ENCODE measurements around the gene YIF1B.

YIF1B gene

DNA sequence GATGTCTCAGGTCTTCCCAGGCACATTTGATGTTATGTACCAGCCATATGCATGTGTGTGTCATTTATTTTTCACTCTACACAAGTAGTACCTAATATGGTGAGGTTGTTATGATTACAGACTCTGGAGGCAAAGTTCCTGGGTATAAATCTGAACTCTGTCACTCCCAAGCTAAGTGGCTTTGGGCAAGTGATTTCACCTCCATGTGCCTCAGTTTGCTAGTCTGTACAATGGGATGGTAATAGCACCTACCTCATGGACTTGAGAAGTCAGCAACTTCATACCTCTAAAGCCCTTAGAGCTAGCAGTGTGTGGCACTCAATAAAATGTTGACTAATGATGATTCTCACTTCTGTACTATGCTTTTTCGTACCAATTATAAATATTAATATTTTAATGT, 16.0 kb upstream of the YIF1B start:
- no peak overlapping the region for H3K4me3 ChIP-seq (replicated peaks; ENCODE audit: low read depth, low read length)
- no peak for DNase-seq (ENCODE audit: extremely low read depth, low read depth)
- TF ChIP-seq, protein P1, sequence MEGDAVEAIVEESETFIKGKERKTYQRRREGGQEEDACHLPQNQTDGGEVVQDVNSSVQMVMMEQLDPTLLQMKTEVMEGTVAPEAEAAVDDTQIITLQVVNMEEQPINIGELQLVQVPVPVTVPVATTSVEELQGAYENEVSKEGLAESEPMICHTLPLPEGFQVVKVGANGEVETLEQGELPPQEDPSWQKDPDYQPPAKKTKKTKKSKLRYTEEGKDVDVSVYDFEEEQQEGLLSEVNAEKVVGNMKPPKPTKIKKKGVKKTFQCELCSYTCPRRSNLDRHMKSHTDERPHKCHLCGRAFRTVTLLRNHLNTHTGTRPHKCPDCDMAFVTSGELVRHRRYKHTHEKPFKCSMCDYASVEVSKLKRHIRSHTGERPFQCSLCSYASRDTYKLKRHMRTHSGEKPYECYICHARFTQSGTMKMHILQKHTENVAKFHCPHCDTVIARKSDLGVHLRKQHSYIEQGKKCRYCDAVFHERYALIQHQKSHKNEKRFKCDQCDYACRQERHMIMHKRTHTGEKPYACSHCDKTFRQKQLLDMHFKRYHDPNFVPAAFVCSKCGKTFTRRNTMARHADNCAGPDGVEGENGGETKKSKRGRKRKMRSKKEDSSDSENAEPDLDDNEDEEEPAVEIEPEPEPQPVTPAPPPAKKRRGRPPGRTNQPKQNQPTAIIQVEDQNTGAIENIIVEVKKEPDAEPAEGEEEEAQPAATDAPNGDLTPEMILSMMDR (IDR thresholded peaks at IDR 0.05; ENCODE audit: low read depth, low read length, missing control alignments), result no peak

- H3K4me3 ChIP-seq (replicated peaks; ENCODE audit: low read depth, low read length), result no peak overlapping the region
- no peak for DNase-seq (ENCODE audit: extremely low read depth, low read depth)
- TF ChIP-seq, protein P1 (IDR thresholded peaks at IDR 0.05; ENCODE audit: low read depth, low read length, missing control alignments), result no peak
Measured at GRCh38 chr19:38329651-38330050, 13.9 kb upstream of the YIF1B start.

GRCh38 chr19:38326591-38326990, 10.8 kb upstream of the YIF1B start:
- TF ChIP-seq, protein P1 (IDR thresholded peaks at IDR 0.05; ENCODE audit: low read depth, low read length, missing control alignments), result no peak
- no peak overlapping the region for H3K4me3 ChIP-seq (replicated peaks; ENCODE audit: low read depth, low read length)
- DNase-seq (ENCODE audit: extremely low read depth, low read depth), result no peak

DNA sequence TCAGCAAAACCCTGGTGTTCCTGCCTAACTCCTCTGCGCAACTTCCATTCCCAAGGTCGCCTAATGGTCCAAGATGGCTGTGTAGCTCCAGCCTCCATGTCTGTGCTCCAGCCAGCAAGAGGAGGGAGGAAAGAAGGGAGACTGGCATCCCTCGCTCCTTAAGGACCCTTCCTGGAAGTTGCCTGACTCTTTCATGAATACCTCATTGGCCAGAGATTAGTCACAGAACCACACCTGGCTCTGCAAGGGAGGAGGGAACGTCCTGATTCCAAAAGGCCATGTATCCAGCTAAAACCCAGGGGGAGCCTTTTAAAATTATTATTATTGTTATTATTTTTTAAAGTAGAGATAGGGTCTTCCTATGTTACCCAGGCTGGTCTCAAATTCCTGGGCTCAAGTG, 8.7 kb upstream of the YIF1B start:
- no peak for DNase-seq (ENCODE audit: extremely low read depth, low read depth)
- TF ChIP-seq, protein P1 (IDR thresholded peaks at IDR 0.05; ENCODE audit: low read depth, low read length, missing control alignments), result no peak
- no peak overlapping the region for H3K4me3 ChIP-seq (replicated peaks; ENCODE audit: low read depth, low read length)

GRCh38 chr19:38323291-38323690, 7.5 kb upstream of the YIF1B start:
- no peak overlapping the region for H3K4me3 ChIP-seq (replicated peaks; ENCODE audit: low read depth, low read length)
- TF ChIP-seq, protein P1 (IDR thresholded peaks at IDR 0.05; ENCODE audit: low read depth, low read length, missing control alignments), result no peak
- no peak for DNase-seq (ENCODE audit: extremely low read depth, low read depth)

- TF ChIP-seq, protein P1 (IDR thresholded peaks at IDR 0.05; ENCODE audit: low read depth, low read length, missing control alignments), result no peak
- H3K4me3 ChIP-seq (replicated peaks; ENCODE audit: low read depth, low read length), result no peak overlapping the region
- DNase-seq (ENCODE audit: extremely low read depth, low read depth), result no peak
Measured at GRCh38 chr19:38321646-38322196, 6.0 kb upstream of the YIF1B start.

DNA sequence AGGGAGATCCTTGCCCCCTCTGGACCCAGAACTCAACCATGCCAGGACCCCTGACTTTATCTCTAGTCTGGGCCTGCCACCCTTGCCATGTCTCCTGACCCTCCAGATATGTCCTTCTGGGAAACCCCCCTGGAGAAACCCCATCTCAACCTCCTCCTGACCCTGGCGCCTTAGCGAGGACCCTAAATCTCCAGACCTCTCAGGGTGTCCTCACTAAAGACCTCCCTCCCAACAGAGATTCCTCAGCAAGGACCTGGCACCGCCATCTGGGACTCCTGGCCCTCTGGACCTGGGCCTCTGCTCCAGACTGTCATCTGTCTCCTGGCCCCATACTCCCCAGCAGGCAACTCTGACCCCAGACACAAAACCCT, 5.2 kb upstream of the YIF1B start:
- no peak for DNase-seq (ENCODE audit: extremely low read depth, low read depth)
- no peak overlapping the region for H3K4me3 ChIP-seq (replicated peaks; ENCODE audit: low read depth, low read length)
- TF ChIP-seq, protein P1 (IDR thresholded peaks at IDR 0.05; ENCODE audit: low read depth, low read length, missing control alignments), result no peak
